HFF-Myc (cell line): ENCODE measurements around the gene APRT.

Source experiments
- DNase-seq: peaks from one replicate; pipeline ENCODE4 v3.0.0-alpha.2; 2011; ENCODE audit warnings: low read depth; ENCODE audit errors: extremely low read depth
- H3K4me3 ChIP-seq: replicated peaks from 2 replicates; pipeline ENCODE4 v1.5.1; 2011; ENCODE audit warnings: low read depth, mild to moderate bottlenecking, control low read depth, low read length
- TF ChIP-seq, protein P1 (sequence below): IDR thresholded peaks from 2 replicates; pipeline ENCODE4 v1.5.1; 2012; ENCODE audit warnings: mild to moderate bottlenecking, low read depth, low read length, control low read depth; ENCODE audit errors: missing control alignments

The APRT gene

DNA sequence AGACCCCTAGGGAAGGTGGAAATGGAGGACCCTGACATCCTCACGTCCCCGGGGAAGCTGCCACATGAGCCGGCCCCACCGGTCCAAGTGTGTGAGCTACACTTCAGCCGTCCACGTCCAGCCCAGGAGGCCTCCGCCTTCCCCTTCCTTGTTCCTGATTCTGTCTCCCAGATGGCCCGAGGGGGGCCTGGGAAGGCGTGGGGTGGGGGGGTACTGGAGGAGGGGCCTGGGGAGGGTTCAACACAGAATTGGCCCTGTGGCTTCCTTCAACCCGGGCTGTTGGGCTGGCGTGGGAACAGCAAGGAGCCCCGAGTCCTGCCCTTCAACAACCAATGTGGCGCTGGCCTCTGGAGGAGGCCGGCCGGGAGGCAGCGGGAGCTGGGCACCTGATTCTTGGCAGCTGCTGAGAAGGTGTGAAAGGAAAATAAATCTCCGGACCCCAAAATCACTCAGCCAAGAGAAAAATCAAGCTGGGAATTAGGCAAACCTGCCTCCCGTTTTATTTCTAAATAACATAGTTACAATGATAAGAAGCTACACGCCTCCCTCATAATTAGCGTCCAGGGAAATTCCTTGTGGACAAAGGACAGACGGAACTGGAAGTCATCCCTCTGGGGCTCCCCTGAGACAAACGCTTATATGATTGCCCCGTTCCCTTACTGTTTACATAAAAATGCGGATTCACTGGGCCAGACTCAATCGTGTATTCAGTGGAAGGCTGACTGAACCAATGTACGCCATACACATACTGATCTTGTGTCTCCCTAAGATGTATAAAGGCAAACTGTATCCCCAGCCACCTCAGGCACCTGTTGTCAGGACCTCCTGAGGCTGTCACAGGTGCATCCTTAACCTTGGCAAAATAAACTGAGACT lies 1.8 kb upstream of the APRT start:
- TF ChIP-seq, protein P1, sequence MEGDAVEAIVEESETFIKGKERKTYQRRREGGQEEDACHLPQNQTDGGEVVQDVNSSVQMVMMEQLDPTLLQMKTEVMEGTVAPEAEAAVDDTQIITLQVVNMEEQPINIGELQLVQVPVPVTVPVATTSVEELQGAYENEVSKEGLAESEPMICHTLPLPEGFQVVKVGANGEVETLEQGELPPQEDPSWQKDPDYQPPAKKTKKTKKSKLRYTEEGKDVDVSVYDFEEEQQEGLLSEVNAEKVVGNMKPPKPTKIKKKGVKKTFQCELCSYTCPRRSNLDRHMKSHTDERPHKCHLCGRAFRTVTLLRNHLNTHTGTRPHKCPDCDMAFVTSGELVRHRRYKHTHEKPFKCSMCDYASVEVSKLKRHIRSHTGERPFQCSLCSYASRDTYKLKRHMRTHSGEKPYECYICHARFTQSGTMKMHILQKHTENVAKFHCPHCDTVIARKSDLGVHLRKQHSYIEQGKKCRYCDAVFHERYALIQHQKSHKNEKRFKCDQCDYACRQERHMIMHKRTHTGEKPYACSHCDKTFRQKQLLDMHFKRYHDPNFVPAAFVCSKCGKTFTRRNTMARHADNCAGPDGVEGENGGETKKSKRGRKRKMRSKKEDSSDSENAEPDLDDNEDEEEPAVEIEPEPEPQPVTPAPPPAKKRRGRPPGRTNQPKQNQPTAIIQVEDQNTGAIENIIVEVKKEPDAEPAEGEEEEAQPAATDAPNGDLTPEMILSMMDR: no peak
- no peak for DNase-seq
- no peak overlapping the region for H3K4me3 ChIP-seq

GRCh38 chr16:88812513-88813268 lies 963 bp upstream of the APRT start:
- TF ChIP-seq, protein P1: no peak
- H3K4me3 ChIP-seq: peak overlapping the region; percentile 90
- DNase-seq: no peak

DNA sequence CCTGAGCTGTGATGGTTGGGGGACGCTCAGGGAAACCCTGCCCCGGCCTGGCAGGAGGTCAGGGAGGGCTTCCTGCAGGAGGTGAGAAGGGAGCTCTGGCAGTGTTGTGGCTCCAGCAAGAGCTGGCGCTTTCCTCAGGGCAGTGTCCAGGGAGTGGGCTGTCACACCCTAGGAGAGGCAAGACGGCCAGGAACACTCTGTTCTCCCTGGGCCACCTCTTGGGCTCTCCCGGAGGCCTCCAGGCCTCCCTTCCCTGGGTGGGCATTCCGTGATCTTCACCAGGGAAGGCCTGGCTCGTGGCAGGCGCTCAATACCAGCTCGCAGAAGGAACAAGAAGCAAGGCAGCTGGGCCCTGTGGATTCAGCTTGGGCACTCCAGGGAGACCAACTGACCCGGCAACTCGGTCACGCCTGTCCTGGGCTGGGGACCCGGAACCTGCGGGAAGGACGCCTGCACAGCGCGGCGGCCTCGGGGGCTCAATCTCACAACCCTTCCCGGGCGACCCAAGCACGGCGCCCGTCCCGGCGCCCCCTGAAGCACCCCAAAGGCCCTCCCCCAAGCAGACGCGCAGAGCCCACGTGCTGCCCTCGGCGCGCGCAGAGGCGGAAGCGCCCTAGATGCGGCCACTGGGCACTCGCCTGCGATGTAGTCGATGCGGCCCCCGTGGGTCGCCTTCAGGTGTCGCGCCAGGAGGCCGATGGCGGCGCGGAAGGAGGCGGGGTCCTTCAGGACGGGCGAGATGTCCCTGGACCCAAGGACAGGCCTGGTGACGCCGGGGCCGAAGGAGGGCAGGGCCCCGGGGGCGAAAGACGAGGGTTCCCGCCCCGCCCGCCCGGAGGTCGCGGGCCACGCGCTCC lies 588 bp downstream of the APRT start:
- peak overlapping the region; percentile 90 for H3K4me3 ChIP-seq
- DNase-seq: no peak
- TF ChIP-seq, protein P1: no peak

DNA sequence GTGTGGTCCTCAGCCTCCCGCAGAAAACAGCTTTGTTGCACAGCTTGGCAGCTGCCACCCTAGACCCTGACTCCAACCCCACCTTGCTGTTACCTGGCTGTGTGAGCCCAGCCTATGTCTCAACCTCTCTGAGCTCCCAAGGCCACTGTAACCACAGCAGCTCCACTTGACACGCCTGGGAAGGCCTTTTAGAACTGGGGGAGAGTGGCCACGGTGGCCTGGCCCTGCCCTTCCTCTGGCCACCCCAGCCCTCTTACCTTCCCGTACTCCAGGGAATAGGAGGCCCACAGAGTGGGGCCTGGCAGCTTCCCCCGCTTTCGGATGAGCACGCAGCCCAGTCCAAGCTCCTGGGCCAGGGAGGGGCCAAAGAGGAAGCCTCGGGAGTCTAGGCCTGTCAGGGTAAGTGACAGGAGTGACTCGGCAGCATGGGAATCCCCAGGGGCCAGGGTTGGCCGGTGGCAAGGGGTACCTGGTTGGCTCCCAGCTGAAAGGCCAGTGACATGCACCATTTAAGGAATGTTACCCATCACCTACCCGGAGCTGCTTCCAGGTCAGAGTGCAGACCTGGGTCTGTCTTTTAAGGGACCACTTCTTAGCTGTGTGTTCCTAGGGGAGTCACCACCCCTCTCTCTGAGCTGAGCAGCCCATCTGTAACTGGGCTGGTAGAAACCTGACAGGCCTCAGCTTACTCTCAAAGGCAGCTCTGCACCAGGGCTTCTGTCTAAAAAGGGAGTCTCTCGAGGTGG lies 1.4 kb downstream of the APRT start:
- TF ChIP-seq, protein P1: no peak
- peak overlapping the region; percentile 90 for H3K4me3 ChIP-seq
- no peak for DNase-seq

DNA sequence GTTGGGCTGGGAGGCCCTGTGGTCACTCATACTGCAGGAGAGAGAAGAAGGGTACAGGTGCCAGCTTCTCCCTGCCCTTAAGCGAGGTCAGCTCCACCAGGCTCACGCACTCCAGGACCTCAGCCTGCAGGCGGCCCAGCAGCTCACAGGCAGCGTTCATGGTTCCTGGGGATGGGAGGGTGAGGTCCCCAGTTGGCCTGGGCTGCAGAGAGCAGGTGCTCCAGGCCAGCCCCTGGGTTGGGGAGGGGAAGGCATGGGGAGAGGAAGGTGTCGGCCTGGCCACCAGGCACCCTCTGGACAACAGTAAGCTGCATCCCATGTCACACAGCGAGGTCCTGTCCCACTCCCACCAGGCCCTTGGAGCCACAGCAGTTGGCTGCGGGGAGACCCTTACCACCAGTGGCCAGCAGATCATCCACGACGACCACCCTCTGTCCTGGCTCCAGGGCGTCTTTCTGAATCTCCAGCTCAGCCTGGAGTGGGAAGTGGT lies 2.0 kb downstream of the APRT start:
- DNase-seq: no peak
- H3K4me3 ChIP-seq: peak overlapping the region; percentile 90
- TF ChIP-seq, protein P1: no peak
